ENCODE data around the gene CDH12. TPM values are rescaled to one million over a fixed set of nuclear protein-coding genes. Genes with fewer than 3 reads are reported as not detected.

Gene CDH12
- total RNA-seq, 1 experiment from 2014 or later, result not detected

DNA sequence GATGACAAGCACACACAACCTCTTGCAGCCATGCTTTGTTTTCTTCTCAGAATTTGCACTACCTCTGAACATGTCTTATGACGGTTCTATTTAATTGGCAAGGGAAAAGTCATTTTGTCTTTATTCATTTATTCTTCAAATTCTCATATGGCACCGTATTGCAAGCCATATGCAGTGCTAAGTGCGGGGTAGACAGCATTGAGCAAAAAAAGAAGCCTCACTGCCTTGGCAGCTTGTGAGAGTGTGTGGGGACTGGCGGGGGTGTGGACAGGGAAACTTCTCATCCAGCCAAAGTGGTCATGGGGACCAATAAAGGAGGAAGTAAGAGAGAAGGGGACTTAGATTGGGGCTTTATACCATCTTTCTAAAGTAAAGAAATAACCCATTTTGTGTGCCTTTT, 160.0 kb downstream of the CDH12 start:
- ChIA-PET POLR2A (no interaction called here), RAD21 (ENCODE audit: low non-redundant PET in 1 of 2, low total read pairs in 2 of 2, uncharacterized antibody in 2 of 2, unreplicated experiment in 2 of 2) (no interaction called here), CTCF (no interaction called here)
- H3K27me3 ChIP-seq (ENCODE audit: insufficient read depth, low read length), result no peaks in the 10 kb centered on the region
- H3K27ac ChIP-seq (ENCODE audit: low read depth, low read length), result no peak overlapping the region
- H3K4me2 ChIP-seq (ENCODE audit: low read length), result no peak overlapping the region
- no peak overlapping the region for H2AFZ ChIP-seq (ENCODE audit: low read depth, low read length, poor library complexity, severe bottlenecking)
- no peaks in the 10 kb centered on the region for H3K36me3 ChIP-seq (ENCODE audit: control insufficient read depth in 1 of 2, insufficient read depth in 2 of 2, low read length in 2 of 2)
- ATAC-seq (no peak), DNase-seq (ENCODE audit: low read depth, low spot score) (no peak)
- H3K4me1 ChIP-seq (ENCODE audit: control insufficient read depth in 1 of 2, insufficient read depth in 2 of 2, low read length in 2 of 2), result no peaks in the 10 kb centered on the region
- no peaks in the 10 kb centered on the region for H3K79me2 ChIP-seq (ENCODE audit: insufficient read depth, low read length)
- no peaks in the 10 kb centered on the region for H3K9me2 ChIP-seq (ENCODE audit: insufficient read depth)
- TF ChIP-seq ZNF274 (IDR thresholded peaks at IDR 0.05; ENCODE audit: low read depth, low read length) (no peak), SIN3A (IDR thresholded peaks at IDR 0.05; ENCODE audit: low read depth) (no peak), ZFX (IDR thresholded peaks at IDR 0.05) (no peak), YY1 (IDR thresholded peaks at IDR 0.05; ENCODE audit: extremely low read depth, insufficient replicate concordance, low read depth, low read length) (no peak)
- TF ChIP-seq, protein P1, sequence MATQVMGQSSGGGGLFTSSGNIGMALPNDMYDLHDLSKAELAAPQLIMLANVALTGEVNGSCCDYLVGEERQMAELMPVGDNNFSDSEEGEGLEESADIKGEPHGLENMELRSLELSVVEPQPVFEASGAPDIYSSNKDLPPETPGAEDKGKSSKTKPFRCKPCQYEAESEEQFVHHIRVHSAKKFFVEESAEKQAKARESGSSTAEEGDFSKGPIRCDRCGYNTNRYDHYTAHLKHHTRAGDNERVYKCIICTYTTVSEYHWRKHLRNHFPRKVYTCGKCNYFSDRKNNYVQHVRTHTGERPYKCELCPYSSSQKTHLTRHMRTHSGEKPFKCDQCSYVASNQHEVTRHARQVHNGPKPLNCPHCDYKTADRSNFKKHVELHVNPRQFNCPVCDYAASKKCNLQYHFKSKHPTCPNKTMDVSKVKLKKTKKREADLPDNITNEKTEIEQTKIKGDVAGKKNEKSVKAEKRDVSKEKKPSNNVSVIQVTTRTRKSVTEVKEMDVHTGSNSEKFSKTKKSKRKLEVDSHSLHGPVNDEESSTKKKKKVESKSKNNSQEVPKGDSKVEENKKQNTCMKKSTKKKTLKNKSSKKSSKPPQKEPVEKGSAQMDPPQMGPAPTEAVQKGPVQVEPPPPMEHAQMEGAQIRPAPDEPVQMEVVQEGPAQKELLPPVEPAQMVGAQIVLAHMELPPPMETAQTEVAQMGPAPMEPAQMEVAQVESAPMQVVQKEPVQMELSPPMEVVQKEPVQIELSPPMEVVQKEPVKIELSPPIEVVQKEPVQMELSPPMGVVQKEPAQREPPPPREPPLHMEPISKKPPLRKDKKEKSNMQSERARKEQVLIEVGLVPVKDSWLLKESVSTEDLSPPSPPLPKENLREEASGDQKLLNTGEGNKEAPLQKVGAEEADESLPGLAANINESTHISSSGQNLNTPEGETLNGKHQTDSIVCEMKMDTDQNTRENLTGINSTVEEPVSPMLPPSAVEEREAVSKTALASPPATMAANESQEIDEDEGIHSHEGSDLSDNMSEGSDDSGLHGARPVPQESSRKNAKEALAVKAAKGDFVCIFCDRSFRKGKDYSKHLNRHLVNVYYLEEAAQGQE (IDR thresholded peaks at IDR 0.05; ENCODE audit: low read depth), result no peak
- no peaks in the 10 kb centered on the region for H4K20me1 ChIP-seq (ENCODE audit: insufficient read depth)
- BruUV-seq (replicated peaks), result no TSS peak
- H3K4me3 ChIP-seq (replicated peaks in 1 of 2; ENCODE audit: low read depth in 1 of 2, low read length in 2 of 2), result no peak overlapping the region
- intact Hi-C loops (cut with micrococcal nuclease), result no loop called here
- H3K9me3 ChIP-seq (ENCODE audit: control insufficient read depth in 1 of 2, insufficient read depth in 1 of 2, low read depth in 1 of 2, low read length in 2 of 2), result peaks cover 0 to 14% of the 10 kb centered on the region in 2 experiments; a peak in 2 of 4 replicates
- no peak overlapping the region for H3K9ac ChIP-seq (ENCODE audit: low read length)

DNA sequence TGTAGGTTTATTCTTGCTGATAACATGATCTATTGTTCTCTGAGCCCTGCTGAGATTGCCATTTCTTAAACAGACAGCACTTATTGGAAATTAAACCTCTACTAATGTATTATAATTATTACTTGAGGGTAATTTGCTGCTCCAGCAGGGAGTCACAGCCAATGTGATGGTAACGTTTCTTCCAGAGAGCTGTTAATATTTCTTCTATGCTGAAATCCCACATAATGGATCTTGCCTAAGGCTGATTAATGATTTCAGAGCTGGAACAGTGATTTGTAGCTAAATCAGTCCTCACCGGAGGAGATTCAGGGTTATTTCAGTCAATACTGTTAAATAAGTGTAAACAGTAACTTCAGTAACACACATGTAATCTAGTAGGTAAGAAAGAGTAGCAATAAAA, 170.1 kb downstream of the CDH12 start:
- ATAC-seq (no peak), DNase-seq (ENCODE audit: low read depth, low spot score) (no peak)
- no peaks in the 10 kb centered on the region for H3K27me3 ChIP-seq (ENCODE audit: insufficient read depth, low read length)
- H3K4me3 ChIP-seq (replicated peaks in 1 of 2; ENCODE audit: low read depth in 1 of 2, low read length in 2 of 2), result no peak overlapping the region
- no peak overlapping the region for H3K27ac ChIP-seq (ENCODE audit: low read depth, low read length)
- ChIA-PET RAD21 (ENCODE audit: low non-redundant PET in 1 of 2, low total read pairs in 2 of 2, uncharacterized antibody in 2 of 2, unreplicated experiment in 2 of 2) (no interaction called here), POLR2A (no interaction called here), CTCF (no interaction called here)
- H3K9me3 ChIP-seq (ENCODE audit: control insufficient read depth in 1 of 2, insufficient read depth in 1 of 2, low read depth in 1 of 2, low read length in 2 of 2), result peaks cover 21 to 23% of the 10 kb centered on the region in 2 experiments; a peak in 2 of 4 replicates
- H3K79me2 ChIP-seq (ENCODE audit: insufficient read depth, low read length), result no peaks in the 10 kb centered on the region
- H3K4me1 ChIP-seq (ENCODE audit: control insufficient read depth in 1 of 2, insufficient read depth in 2 of 2, low read length in 2 of 2), result no peaks in the 10 kb centered on the region
- H4K20me1 ChIP-seq (ENCODE audit: insufficient read depth), result no peaks in the 10 kb centered on the region
- no peak overlapping the region for H3K9ac ChIP-seq (ENCODE audit: low read length)
- H2AFZ ChIP-seq (ENCODE audit: low read depth, low read length, poor library complexity, severe bottlenecking), result no peak overlapping the region
- intact Hi-C loops (cut with micrococcal nuclease), result no loop called here
- H3K9me2 ChIP-seq (ENCODE audit: insufficient read depth), result no peaks in the 10 kb centered on the region
- no peak overlapping the region for H3K4me2 ChIP-seq (ENCODE audit: low read length)
- TF ChIP-seq EZH2 (IDR thresholded peaks at IDR 0.05) (no peak), RAD21 (IDR thresholded peaks at IDR 0.05; ENCODE audit: low read depth) (no peak), SP1 (IDR thresholded peaks at IDR 0.05; ENCODE audit: low read depth) (no peak), YY1 (IDR thresholded peaks at IDR 0.05; ENCODE audit: extremely low read depth, insufficient replicate concordance, low read depth, low read length) (no peak), POLR2AphosphoS5 (IDR thresholded peaks at IDR 0.05; ENCODE audit: low read depth, low read length) (no peak), EZH2phosphoT487 (IDR thresholded peaks at IDR 0.05; ENCODE audit: borderline replicate concordance) (no peak)
- TF ChIP-seq, protein P2, sequence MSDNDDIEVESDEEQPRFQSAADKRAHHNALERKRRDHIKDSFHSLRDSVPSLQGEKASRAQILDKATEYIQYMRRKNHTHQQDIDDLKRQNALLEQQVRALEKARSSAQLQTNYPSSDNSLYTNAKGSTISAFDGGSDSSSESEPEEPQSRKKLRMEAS (IDR thresholded peaks at IDR 0.05), result no peak
- TF ChIP-seq, protein P3, sequence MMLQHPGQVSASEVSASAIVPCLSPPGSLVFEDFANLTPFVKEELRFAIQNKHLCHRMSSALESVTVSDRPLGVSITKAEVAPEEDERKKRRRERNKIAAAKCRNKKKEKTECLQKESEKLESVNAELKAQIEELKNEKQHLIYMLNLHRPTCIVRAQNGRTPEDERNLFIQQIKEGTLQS (IDR thresholded peaks at IDR 0.05), result no peak
- H3K36me3 ChIP-seq (ENCODE audit: control insufficient read depth in 1 of 2, insufficient read depth in 2 of 2, low read length in 2 of 2), result no peaks in the 10 kb centered on the region
- BruUV-seq (replicated peaks), result no TSS peak
